Measurements from ENCODE around the gene TPCN1.

- TF ChIP-seq CTCF (conservative IDR thresholded peaks at IDR 0.05; ENCODE audit: low read depth, low read length) (no peak), EZH2 (IDR thresholded peaks at IDR 0.05; ENCODE audit: low read length, unreplicated experiment) (no peak), EZH2phosphoT487 (IDR thresholded peaks at IDR 0.05; ENCODE audit: borderline replicate concordance, low read length) (no peak)
Measured at GRCh38 chr12:113317122-113317521, 95.9 kb downstream of the TPCN1 start.

Data from PC-3 (cell line).